Right renal pelvis (tissue), 4 donors: ENCODE measurements around the gene SMIM32. TPM values are rescaled to one million over a fixed set of nuclear protein-coding genes. Genes with fewer than 3 reads are reported as not detected.

ENCODE experiments used
- DNase-seq, 4 donors: peaks; one replicate each; pipeline ENCODE4 v3.0.0-alpha.2; 2013; ENCODE audit warnings: low read depth in 4 of 4, low spot score in 3 of 4, missing footprints in 1 of 4
- polyA plus RNA-seq, 4 donors: library from polyadenylated mRNA; unstranded; fragments of 120-200 nt; gene quantifications; one replicate each; pipeline ENCODE4 v1.2.1, GENCODE V29; 2013; ENCODE audit not compliant: insufficient read length in 4 of 4

The SMIM32 gene
- polyA plus RNA-seq, 4 donors, result 11.5 to 23.3 (median 12.1) TPM

DNA sequence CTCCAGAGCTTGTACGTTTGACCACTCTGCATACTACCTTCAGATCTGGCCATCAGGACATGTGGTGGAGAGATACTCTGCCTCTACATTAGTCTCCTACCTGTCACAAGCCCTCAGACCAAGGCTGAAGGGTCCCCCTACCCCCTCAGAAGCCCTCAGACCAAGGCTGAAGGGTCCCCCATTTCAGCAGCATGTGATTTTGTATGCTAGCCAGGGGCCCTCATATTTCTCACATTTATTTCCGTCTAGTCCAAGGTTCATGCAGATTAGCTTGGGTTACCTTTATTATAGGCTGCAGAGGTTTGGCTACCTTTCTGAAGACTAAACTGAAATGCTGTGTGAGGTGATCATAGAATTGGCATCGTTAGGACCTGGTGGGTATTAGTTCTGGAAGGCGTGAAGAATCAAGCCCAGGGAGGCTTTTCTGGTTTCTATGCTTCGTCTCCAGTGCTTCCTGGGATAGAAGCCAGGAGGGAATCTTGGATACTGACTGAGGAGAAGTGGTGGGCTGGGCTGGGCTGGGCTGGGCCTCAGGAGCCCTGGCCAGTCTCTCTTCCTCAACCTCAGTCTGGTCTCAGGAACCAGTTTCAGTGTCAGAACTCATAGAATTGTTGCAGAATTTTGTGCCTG, 2.8 kb downstream of the SMIM32 start:
- no peak for DNase-seq

- DNase-seq, result no peak
Observed at GRCh38 chr5:136188859-136189258, 4.1 kb downstream of the SMIM32 start.

DNA sequence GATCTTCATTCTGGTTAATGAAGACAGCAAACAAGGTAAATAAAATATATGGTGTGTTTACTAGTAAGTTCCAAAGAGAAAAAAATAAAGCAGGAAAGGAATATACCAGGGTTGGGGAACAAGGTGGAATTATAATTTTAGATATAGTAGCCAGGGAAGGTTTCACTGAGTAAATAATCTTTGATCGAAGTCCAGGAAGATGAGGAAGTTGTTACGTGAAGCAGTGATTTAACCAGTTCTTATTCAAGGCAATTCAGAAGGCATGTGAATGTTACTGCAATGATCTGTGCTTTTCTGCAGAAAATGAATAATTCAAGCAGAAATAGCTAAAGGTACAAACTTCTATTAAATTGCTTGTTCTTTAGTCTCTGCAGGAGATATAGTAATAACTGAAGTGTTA, 6.2 kb downstream of the SMIM32 start:
- DNase-seq, result no peak

DNA sequence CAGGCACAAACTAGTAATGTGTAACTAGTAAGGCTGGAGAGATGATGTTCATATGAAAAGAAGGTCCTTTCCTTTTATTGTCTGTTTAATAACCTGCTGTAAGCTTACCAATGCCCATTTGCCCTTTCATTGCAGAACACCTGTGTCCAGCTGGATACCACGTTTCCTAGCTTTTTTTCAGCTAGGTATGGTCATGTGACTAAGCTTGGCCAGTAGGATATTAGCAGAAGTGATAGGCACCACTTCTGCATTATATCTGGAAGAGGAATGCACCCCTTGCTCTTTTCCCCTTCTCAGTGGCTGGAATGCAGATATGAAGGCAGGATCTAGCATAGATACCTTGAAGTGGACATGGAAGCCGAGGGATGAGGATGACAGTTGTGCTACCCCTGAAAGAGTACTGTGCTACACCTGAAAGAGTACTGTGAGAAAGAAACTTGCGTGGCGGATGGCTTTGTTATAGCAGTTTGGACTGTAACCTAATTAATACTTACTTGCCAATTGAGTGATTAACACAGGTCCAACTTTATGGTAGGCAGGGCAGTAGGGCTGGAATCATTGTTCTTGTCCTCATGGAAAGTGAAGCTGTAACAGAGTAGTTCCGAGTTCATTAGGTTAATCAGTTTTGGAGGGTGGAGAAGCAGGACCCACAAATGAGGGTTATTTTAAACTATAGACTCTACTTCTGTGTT, 6.8 kb downstream of the SMIM32 start:
- DNase-seq, result no peak

DNA sequence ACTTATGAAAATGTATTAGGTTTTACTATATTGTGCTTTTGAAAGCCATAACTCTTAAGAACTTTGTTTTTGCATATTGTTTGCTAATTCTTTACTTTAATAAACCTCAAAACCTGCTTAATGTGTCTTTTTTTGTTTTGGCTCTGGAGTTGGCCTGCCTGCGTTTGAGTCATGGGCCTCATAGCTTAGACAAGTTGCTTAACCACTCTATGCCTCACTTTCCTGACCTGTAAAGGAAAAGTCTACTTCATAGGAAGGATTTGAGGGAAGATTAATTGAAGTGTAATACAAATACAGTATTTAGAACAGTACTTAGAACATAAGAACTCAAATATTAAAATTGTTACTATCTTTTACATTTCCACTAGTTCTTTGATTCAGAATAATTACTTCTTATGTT, 10.3 kb downstream of the SMIM32 start:
- DNase-seq, result no peak

- no peak for DNase-seq
Observed at GRCh38 chr5:136174021-136174659, 18.8 kb downstream of the SMIM32 start.

- DNase-seq, result no peak
Observed at GRCh38 chr5:136169218-136169617, 23.7 kb downstream of the SMIM32 start.

DNA sequence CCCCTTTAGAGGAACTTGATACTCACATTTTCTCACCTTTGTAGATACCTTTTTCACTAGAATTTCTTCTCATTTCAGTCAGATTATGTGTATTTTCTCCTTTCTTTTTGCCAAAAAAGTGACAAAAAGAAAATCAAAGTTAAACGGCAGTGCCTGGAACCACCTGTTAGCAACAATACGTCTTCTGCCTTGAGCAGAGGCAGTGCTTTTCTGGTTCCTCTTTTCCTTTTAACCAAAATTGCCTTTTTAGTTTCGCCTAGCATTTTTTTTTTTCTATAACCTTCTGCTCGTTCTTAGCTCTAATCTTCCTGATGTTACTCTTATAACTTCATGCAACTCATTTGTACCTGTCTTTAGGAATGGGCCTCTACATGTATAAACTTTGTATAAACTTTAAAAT, 26.1 kb downstream of the SMIM32 start:
- no peak for DNase-seq

GRCh38 chr5:136164226-136164625, 28.7 kb downstream of the SMIM32 start:
- DNase-seq, result no peak

GRCh38 chr5:136162008-136162407, 31.0 kb downstream of the SMIM32 start:
- no peak for DNase-seq

DNA sequence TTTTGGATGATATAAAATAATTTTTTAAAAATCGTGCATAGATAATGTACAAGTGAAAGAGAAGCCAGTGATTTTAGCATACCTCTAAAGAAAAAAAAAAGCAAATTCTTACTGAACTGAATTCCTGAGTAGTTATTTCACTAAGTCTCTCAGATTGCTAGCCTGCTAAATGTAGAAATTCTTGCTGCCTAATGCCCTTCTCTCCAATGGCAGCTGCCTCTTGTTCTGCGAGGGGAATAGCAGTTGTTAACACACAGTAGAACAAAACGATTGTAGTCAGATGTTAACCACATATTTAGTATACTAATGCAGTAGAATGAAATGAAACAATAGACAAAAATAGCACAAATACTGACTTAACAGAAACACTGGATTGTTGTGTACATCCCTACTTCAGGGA, 33.5 kb downstream of the SMIM32 start:
- no peak for DNase-seq

DNA sequence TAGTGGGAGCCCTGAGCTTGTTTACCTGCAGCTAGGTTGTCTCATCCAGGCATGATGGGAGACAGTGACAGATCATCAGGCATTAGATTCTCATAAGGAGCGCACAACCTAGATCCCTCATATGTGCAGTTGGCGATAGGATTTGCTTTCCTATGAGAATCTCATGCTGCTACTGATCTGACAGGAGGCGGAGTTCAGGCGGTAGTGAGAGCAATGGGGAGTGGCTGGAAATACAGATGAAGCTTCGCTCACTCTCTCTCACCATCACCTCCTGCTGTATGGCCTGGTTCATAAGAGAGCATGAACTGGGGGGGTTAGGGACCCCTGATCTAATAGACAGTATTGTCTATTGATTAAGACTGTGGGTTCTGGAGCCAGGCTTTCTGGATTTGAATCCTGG, 35.4 kb downstream of the SMIM32 start:
- DNase-seq, result no peak

DNA sequence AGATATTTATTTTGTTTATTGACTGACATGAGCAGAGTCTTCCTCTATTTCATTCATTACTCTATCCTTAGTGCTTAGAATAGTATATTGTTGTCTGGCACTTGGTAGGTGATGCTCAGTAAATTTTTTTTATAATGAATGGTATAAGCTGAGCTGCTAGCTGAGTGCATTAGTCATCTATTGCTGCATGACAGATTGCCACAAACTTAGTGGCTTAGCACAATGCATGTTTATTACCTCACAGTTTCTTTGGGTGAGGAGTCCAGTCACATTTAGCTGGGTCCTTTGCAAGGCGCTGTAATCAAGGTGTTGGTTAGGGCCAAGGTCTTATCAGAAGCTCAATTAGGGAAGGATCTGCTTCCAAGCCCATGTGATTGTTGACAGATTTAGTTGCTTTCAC, 37.2 kb downstream of the SMIM32 start:
- DNase-seq, result no peak

DNA sequence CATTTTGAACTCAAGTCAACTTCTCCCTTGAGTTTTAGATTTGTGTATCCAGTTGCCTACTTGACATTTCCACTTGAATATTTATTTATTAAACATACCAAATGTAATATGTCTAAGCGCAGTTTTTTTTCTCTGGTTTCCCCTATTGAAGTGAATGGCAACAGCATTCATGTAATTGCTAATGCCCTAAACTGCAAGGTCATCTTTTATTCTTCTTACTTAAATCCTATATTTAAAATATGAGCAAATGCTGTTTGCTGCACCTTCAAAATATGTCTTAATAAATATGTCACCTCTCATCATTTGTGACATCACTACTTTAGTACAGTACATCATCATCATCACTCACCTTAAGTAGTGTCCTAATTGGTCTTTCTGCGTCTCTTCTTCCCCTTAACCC, 37.9 kb downstream of the SMIM32 start:
- DNase-seq, result no peak

- no peak for DNase-seq
Observed at GRCh38 chr5:136153581-136154236, 39.3 kb downstream of the SMIM32 start.

- DNase-seq, result no peak
Observed at GRCh38 chr5:136149891-136150290, 43.1 kb downstream of the SMIM32 start.

- DNase-seq, result no peak
Observed at GRCh38 chr5:136147632-136148031, 45.3 kb downstream of the SMIM32 start.

DNA sequence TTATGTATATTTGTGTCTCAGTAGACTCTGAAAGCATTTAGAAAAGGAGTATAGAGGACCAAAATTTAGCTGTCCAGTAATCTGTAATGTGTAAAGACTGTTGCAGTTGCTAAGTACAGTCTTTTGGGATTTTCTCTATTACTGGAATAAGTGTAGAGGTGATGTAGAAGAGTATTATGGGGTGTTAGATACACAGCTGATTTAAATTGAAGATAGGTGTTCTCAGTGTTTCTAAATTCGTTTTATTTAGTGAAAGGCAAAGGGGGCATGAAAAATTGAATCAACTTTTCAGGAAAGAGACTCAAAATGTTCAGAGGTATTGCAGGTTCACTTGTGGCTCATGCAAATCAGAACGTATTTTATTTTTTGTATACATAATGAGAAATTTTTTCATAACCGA, 46.8 kb downstream of the SMIM32 start:
- DNase-seq, result no peak

- no peak for DNase-seq
Observed at GRCh38 chr5:136145030-136145429, 47.9 kb downstream of the SMIM32 start.

DNA sequence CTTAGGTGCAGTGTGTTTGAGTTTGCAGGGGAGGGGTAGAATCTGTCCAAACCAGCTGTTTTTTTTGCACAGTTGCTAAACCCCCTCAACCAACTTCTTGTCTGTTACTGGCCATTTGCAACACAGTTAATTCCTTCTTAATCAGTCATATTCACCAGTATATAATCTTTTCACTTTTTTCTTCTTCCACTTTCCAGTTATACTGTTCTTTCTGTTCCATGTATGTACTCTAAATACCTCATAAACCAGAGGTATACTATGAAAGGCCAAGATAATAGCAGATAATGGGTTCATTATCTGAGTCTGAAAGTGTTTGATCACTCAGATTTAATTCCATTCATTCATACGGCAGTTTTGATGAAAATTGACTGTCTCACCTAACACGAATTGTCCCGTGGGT, 49.2 kb downstream of the SMIM32 start:
- DNase-seq, result no peak

DNA sequence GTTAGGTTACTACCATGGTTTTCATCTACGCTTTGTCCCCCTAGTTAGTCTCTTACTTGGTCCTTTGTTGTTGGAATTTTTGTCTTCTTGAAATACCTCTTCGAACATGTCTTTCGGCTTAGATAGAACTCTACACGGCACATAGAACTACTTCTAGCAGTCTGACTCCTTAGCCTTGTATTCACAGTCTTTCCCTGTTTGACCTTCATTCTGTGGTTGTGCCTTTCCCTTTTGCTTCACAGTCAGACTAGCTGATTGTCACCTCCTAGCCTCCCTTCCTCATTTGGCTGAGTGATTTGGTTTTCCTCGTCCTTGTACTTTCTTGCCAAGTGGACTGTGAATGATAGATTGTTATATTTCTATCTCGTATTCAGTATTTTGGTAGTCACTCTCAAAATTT, 49.6 kb downstream of the SMIM32 start:
- no peak for DNase-seq

- no peak for DNase-seq
Observed at GRCh38 chr5:136141561-136141960, 51.4 kb downstream of the SMIM32 start.
